Ishikawa (cell line): ENCODE measurements around the gene MLKL.

Experiments used
- RAD21 ChIP-seq: IDR thresholded peaks from 2 replicates; pipeline ENCODE4 v1.6.1; 2012; ENCODE audit warnings: low read depth
- TAF1 ChIP-seq: IDR thresholded peaks from 2 replicates; pipeline ENCODE4 v1.6.1; 2012; ENCODE audit warnings: low read depth, mild to moderate bottlenecking

GRCh38 chr16:74699666-74700065 lies 996 bp downstream of the MLKL start:
- no peak for TF ChIP-seq TAF1
- no peak for TF ChIP-seq RAD21
